SH-SY5Y (cell line): ENCODE data around the gene PLXDC2.

Experiments
- GATA2 ChIP-seq: IDR thresholded peaks from 2 replicates; pipeline ENCODE4 v1.6.1; 2011; ENCODE audit warnings: mild to moderate bottlenecking, low read depth, low read length
- GATA3 ChIP-seq: IDR thresholded peaks from 2 replicates; pipeline ENCODE4 v1.6.1; 2011; ENCODE audit warnings: low read depth, mild to moderate bottlenecking, low read length, moderate library complexity

GRCh38 chr10:20085115-20085514 lies 268.9 kb downstream of the PLXDC2 start:
- TF ChIP-seq GATA3, result no peak
- TF ChIP-seq GATA2, result no peak
